GM12878 (cell line): ENCODE results near the gene SHOC2. TPM values are rescaled to one million over a fixed set of nuclear protein-coding genes. Genes with fewer than 3 reads are reported as not detected.
A peak's percentile ranks its signal among the peaks of the same experiment; 100 is the strongest.

Experiments
- ATAC-seq: fragments of 200-7000 bp; cut with Tn5 transposase; 3 replicates; pipeline ENCODE4 v1.9.1; 2020; ENCODE audit warnings: mild to moderate bottlenecking, moderate library complexity
- BruUV-seq: library from RNA; stranded (reverse); fragments of 400-500 nt; replicated peaks from 2 replicates; lab custom pipeline; 2021; lab: Mats Ljungman, UMichigan
- CTCF ChIA-PET: fragments of 300-600 bp; sonication (Branson Sonifier 250); formaldehyde crosslinking; extraction: SDS; loops from one replicate; lab custom pipeline; 2021; ENCODE audit warnings: inconsistent platforms; lab: Yijun Ruan, JAX
- POLR2A ChIA-PET: fragments of 350-600 bp; formaldehyde crosslinking; extraction: SDS; loops from one replicate; lab custom pipeline; 2021; ENCODE audit warnings: inconsistent platforms; lab: Charles Lee
- RAD21 ChIA-PET: fragments of 300-600 bp; sonication (Branson Sonifier 250); formaldehyde crosslinking; loops from one replicate; lab custom pipeline; 2023; ENCODE audit warnings: antibody characterized with exemption; ENCODE audit not compliant: unreplicated experiment; lab: Charles Lee
- SMC1A ChIA-PET: fragments of 300-600 bp; sonication (Branson Sonifier 250); formaldehyde crosslinking; loops from one replicate; lab custom pipeline; 2023; ENCODE audit not compliant: unreplicated experiment, uncharacterized antibody; lab: Charles Lee
- DNase-seq: peaks from one replicate; pipeline ENCODE4 v3.0.0-alpha.2; 2011; ENCODE audit warnings: low read depth, low spot score
- FAIRE-seq: peaks from 3 replicates; lab custom pipeline; 2011; peaks lifted over from hg19 to GRCh38; lab: Jason Lieb, UNC
- H2AFZ ChIP-seq: 2 replicates; pipeline ENCODE4 v1.6.0; 2011; ENCODE audit warnings: low read depth, low read length, control low read depth; ENCODE audit not compliant: control insufficient read depth
- H3K27ac ChIP-seq: 2 replicates; pipeline ENCODE4 v1.5.1; 2011; ENCODE audit warnings: control low read depth; ENCODE audit not compliant: control insufficient read depth, insufficient read depth
- H3K27me3 ChIP-seq, 2 experiments: replicated peaks in 1 of 2; 2 replicates each; pipeline versions ENCODE4 v1.6.0 to v1.6.1; 2011; ENCODE audit warnings: low read length in 1 of 2; ENCODE audit not compliant: control insufficient read depth in 2 of 2, insufficient read depth in 2 of 2
- H3K36me3 ChIP-seq, 2 experiments: 2 replicates each; pipeline ENCODE4 v1.5.1; 2011; ENCODE audit warnings: low read length in 1 of 2; ENCODE audit not compliant: control insufficient read depth in 2 of 2, insufficient read depth in 2 of 2
- H3K4me1 ChIP-seq: 2 replicates; pipeline ENCODE4 v1.6.1; 2011; ENCODE audit warnings: mild to moderate bottlenecking, low read length, moderate library complexity, mixed read lengths; ENCODE audit not compliant: control insufficient read depth, insufficient read depth
- H3K4me2 ChIP-seq: 2 replicates; pipeline ENCODE4 v1.6.0; 2011; ENCODE audit warnings: control low read depth; ENCODE audit not compliant: control insufficient read depth, insufficient read depth
- H3K4me3 ChIP-seq: fragments of 200-600 bp; sonication (generic); 2 replicates; pipeline ENCODE4 v1.5.1; 2016
- H3K79me2 ChIP-seq: 2 replicates; pipeline ENCODE4 v1.6.0; 2011; ENCODE audit warnings: low read length; ENCODE audit not compliant: control insufficient read depth, insufficient read depth
- H3K9ac ChIP-seq: 2 replicates; pipeline ENCODE4 v1.8.0; 2011; ENCODE audit warnings: low read length, control low read depth, mixed read lengths; ENCODE audit not compliant: control insufficient read depth, insufficient read depth
- H3K9me3 ChIP-seq: replicated peaks from 3 replicates; pipeline ENCODE4 v1.5.1; 2011; ENCODE audit warnings: mild to moderate bottlenecking, low read length; ENCODE audit not compliant: control insufficient read depth, insufficient read depth
- H4K20me1 ChIP-seq: 2 replicates; pipeline ENCODE4 v1.6.0; 2011; ENCODE audit not compliant: control insufficient read depth, insufficient read depth
- RUNX3 ChIP-seq: IDR thresholded peaks from 2 replicates; pipeline ENCODE4 v1.6.1; 2012; ENCODE audit warnings: low read length, inconsistent platforms
- WGBS: methylation state at CpG from one replicate; pipeline ENCODE4 v1.1.6; 2016; ENCODE audit warnings: low lambda C conversion rate; ENCODE audit not compliant: insufficient replicate concordance, insufficient coverage; ENCODE audit errors: missing lambda C conversion rate; 5-methylcytosine and 5-hydroxymethylcytosine counted together
- in situ Hi-C: fragments of 300-500 bp; cut with MboI; formaldehyde crosslinking; loops from 9 replicates; pipeline ENCODE4 v1.14.3; 2018; ENCODE audit warnings: mixed read lengths
- intact Hi-C: fragments of 100-400 bp; cut with micrococcal nuclease; formaldehyde crosslinking; loops from one replicate; pipeline ENCODE4 v1.14.2; 2022; ENCODE audit not compliant: unreplicated experiment
- polyA plus RNA-seq, 11 experiments: library from polyadenylated mRNA; depleted of rRNA in 4 of 11; unstranded in 6 of 11; stranded (reverse) in 5 of 11; fragments of >200 nt; fragmentation: Nextera tagmentation in 4 of 11; fragmentation: Illumina TruSeq in 1 of 11; extraction: Ambion mirVana in 4 of 11; extraction: Trizol in 1 of 11; gene quantifications; 1 replicate in 1 of 11; 2 replicates in 10 of 11; pipeline versions ENCODE4 v1.2.1 to v1.2.3, GENCODE V29; 2011 to 2016; ENCODE audit warnings: inconsistent platforms in 2 of 11, missing spikeins in 2 of 11, low read depth in 1 of 11
- total RNA-seq, 4 experiments: library from RNA; depleted of rRNA in 3 of 4; stranded (reverse); fragments of >200 nt in 3 of 4; fragmentation: Illumina TruSeq in 1 of 4; extraction: Trizol in 1 of 4; gene quantifications; 2 replicates each; pipeline versions ENCODE4 v1.2.1 to v1.2.3, GENCODE V29; 2013 to 2021
- TF ChIP-seq, protein P1 (sequence below): IDR thresholded peaks from 2 replicates; pipeline ENCODE4 v1.6.1; 2012; ENCODE audit warnings: low read length, inconsistent platforms
- TF ChIP-seq, protein P2 (sequence below): fragments of 450-650 bp; IDR thresholded peaks from 2 replicates; pipeline ENCODE4 v1.6.1; 2016; ENCODE audit warnings: mild to moderate bottlenecking

Gene SHOC2
- total and polyA plus RNA-seq, 10 of the 15 experiments (the other 5 are each of a cell fraction or from before 2014, with no cell fraction given) = 24.8 to 65.3 (median 42.6) TPM

DNA sequence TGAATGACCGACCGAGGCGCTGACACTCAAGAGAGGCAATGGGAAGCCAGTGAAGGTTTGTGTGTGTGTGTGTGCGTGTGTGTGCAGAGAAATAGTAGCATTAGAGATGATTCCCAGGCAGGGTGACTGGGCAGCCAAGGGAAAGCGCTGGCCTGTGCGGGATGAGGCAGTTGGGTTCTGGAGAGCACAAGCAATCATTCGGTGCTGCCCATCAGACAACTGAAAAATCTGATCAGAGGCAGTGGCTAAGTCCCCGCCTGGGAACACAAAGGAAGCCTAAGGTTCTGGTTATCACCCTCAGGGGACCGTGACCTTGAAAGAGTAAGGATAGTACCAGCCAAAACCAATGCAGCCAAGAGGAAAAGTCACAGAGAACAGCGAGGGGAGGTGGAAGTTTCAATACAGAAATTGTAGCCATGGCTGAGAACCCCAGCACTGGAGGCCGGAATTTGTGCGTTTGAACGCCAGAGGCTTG, 48.5 kb upstream of the SHOC2 start:
- ChIA-PET RAD21 (interaction anchor here (0.9 to 3.2 kb wide), 13 partner anchors 8 to 97 kb away, joined by 3 to 40 read pairs (median 6); partner anchors contain the start of genes BBIP1 and SHOC2), CTCF (interaction anchor here (1.0 to 1.1 kb wide), 2 partner anchors 10 to 28 kb away, joined by 3 to 5 read pairs; no protein-coding TSS in a partner anchor), POLR2A (interaction anchor here (0.8 to 1.9 kb wide), 11 partner anchors 8 to 68 kb away, joined by 3 to 24 read pairs (median 7); no protein-coding TSS in a partner anchor), SMC1A (interaction anchor here (0.8 to 3.2 kb wide), 12 partner anchors 11 to 97 kb away, joined by 3 to 29 read pairs (median 6); partner anchors contain the start of gene BBIP1)
- TF ChIP-seq, protein P1, sequence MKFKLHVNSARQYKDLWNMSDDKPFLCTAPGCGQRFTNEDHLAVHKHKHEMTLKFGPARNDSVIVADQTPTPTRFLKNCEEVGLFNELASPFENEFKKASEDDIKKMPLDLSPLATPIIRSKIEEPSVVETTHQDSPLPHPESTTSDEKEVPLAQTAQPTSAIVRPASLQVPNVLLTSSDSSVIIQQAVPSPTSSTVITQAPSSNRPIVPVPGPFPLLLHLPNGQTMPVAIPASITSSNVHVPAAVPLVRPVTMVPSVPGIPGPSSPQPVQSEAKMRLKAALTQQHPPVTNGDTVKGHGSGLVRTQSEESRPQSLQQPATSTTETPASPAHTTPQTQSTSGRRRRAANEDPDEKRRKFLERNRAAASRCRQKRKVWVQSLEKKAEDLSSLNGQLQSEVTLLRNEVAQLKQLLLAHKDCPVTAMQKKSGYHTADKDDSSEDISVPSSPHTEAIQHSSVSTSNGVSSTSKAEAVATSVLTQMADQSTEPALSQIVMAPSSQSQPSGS = no peak
- TF ChIP-seq RUNX3 = peak; percentile 23; the same call in 1 of the 2 replicates
- TF ChIP-seq, protein P2, sequence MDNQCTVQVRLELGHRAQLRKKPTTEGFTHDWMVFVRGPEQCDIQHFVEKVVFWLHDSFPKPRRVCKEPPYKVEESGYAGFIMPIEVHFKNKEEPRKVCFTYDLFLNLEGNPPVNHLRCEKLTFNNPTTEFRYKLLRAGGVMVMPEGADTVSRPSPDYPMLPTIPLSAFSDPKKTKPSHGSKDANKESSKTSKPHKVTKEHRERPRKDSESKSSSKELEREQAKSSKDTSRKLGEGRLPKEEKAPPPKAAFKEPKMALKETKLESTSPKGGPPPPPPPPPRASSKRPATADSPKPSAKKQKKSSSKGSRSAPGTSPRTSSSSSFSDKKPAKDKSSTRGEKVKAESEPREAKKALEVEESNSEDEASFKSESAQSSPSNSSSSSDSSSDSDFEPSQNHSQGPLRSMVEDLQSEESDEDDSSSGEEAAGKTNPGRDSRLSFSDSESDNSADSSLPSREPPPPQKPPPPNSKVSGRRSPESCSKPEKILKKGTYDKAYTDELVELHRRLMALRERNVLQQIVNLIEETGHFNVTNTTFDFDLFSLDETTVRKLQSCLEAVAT = peak; percentile 67
- Histone ChIP-seq H3K4me3 (peak overlapping the region; percentile 65), H3K79me2 (peaks cover 65% of the 10 kb centered on the region), H3K4me1 (peaks cover 54% of the 10 kb centered on the region), H3K4me2 (peak overlapping the region; percentile 100), H3K9ac (peak overlapping the region; percentile 94), H3K27ac (peak overlapping the region; percentile 99), H3K27me3 (no peaks in the 10 kb centered on the region), H3K36me3 (no peaks in the 10 kb centered on the region), H2AFZ (no peak overlapping the region), H4K20me1 (no peaks in the 10 kb centered on the region), H3K9me3 (no peaks in the 10 kb centered on the region)
- intact Hi-C loops = loop anchor here (1.0 to 10.0 kb wide), 4 partner anchors 28 to 366 kb away; no protein-coding TSS in a partner anchor
- ATAC-seq = no peak
- WGBS = 43% methylated on average over 13 of the region's 13 CpGs
- in situ Hi-C loops = no loop called here
- FAIRE-seq = no peak
- no peak for DNase-seq
- no TSS peak for BruUV-seq
